ENCODE measurements around the gene DUSP28. TPM values are rescaled to one million over a fixed set of nuclear protein-coding genes. Genes with fewer than 3 reads are reported as not detected.

Gene DUSP28
- total and polyA plus RNA-seq, 2 of the 8 experiments (the other 6 are each of a cell fraction or from before 2014, with no cell fraction given), result 2.1 to 2.3 TPM

GRCh38 chr2:240530181-240530580, 30.0 kb upstream of the DUSP28 start:
- no peak for TF ChIP-seq CTCF (IDR thresholded peaks at IDR 0.05; ENCODE audit: control extremely low read depth in 1 of 3, insufficient read depth in 1 of 3, low read depth in 1 of 3, low read length in 3 of 3)
- TF ChIP-seq TBP (IDR thresholded peaks at IDR 0.05; ENCODE audit: low read depth, low read length), result no peak
- 92% methylated on average over 7 of the region's 7 CpGs; no CpG with 5 or more reads in 1 of the 2 experiments for WGBS, 2 experiments (ENCODE audit: extremely low coverage in 1 of 2, insufficient coverage in 1 of 2, insufficient read length in 1 of 2, insufficient replicate concordance in 2 of 2, low coverage in 1 of 2, low lambda C conversion rate in 2 of 2, missing lambda C conversion rate in 1 of 2)
- no peak overlapping the region for H4K8ac ChIP-seq (ENCODE audit: extremely low read depth, insufficient read depth, low read length)
- H3K9me3 ChIP-seq (ENCODE audit: insufficient read depth in 2 of 2, low read depth in 1 of 2, low read length in 1 of 2), result peaks cover 34 to 55% of the 10 kb centered on the region in 2 experiments
- H3K27ac ChIP-seq (ENCODE audit: low read depth, low read length), result no peak overlapping the region
- H2BK20ac ChIP-seq (ENCODE audit: low read length), result no peak overlapping the region
- H3K4me1 ChIP-seq (replicated peaks in 1 of 4; ENCODE audit: control insufficient read depth in 3 of 4, insufficient read depth in 4 of 4, low read length in 3 of 4), result no peaks in the 10 kb centered on the region
- H3K9ac ChIP-seq (replicated peaks in 1 of 4; ENCODE audit: extremely low read depth in 1 of 4, low read depth in 3 of 4, low read length in 3 of 4), result no peak overlapping the region
- no peak for FAIRE-seq
- H3K36me3 ChIP-seq (ENCODE audit: control insufficient read depth in 2 of 4, insufficient read depth in 4 of 4, low read length in 3 of 4), result no peaks in the 10 kb centered on the region; a peak in 3 of 8 replicates
- H3K79me1 ChIP-seq (ENCODE audit: low read depth, low read length), result no peaks in the 10 kb centered on the region; the same call in 1 of the 2 replicates
- no peaks in the 10 kb centered on the region for H3K27me3 ChIP-seq (replicated peaks in 1 of 4; ENCODE audit: control insufficient read depth in 3 of 4, extremely low read depth in 1 of 4, insufficient read depth in 3 of 4, low read length in 3 of 4)
- no peak overlapping the region for H2AFZ ChIP-seq (ENCODE audit: low read length)
- no peak overlapping the region for H2BK12ac ChIP-seq (ENCODE audit: low read depth, low read length)
- ChIA-PET CTCF (ENCODE audit: partially characterized antibody) (interaction anchor here (1.1 kb wide), 1 partner anchor 27 kb away, joined by 3 read pairs; no protein-coding TSS in a partner anchor), POLR2A (ENCODE audit: partially characterized antibody) (no interaction called here)
- no peak overlapping the region for H2BK15ac ChIP-seq (ENCODE audit: low read length)
- H3K14ac ChIP-seq (ENCODE audit: insufficient read length), result no peak overlapping the region
- no peak overlapping the region for H3K18ac ChIP-seq (ENCODE audit: extremely low read depth, low read length)
- no peak overlapping the region for H3K4ac ChIP-seq (replicated peaks; ENCODE audit: insufficient read length, low read depth, low read length)
- no peak overlapping the region for H2BK120ac ChIP-seq (replicated peaks; ENCODE audit: low read depth, low read length)
- H4K20me1 ChIP-seq (replicated peaks in 1 of 2; ENCODE audit: control insufficient read depth in 1 of 2, insufficient read depth in 2 of 2, low read length in 2 of 2), result peaks cover 0 to 1% of the 10 kb centered on the region in 2 experiments
- H3K23me2 ChIP-seq (ENCODE audit: low read depth, low read length), result peaks cover 7% of the 10 kb centered on the region; the same call in 1 of the 2 replicates
- H2BK5ac ChIP-seq (ENCODE audit: low read depth, low read length), result no peak overlapping the region
- no peak overlapping the region for H3K4me3 ChIP-seq (ENCODE audit: extremely low read depth in 1 of 4, insufficient read depth in 2 of 4, low read depth in 3 of 4, low read length in 4 of 4)
- no peaks in the 10 kb centered on the region for H3K79me2 ChIP-seq (ENCODE audit: control insufficient read depth in 1 of 2, insufficient read depth in 2 of 2, low read length in 2 of 2)
- H3K4me2 ChIP-seq (ENCODE audit: insufficient read depth in 1 of 2, low read depth in 2 of 2, low read length in 2 of 2), result no peak overlapping the region
- H3K23ac ChIP-seq (ENCODE audit: insufficient read length), result no peak overlapping the region
- no peak overlapping the region for H3K56ac ChIP-seq (replicated peaks; ENCODE audit: insufficient read length, low read depth, low read length)
- DNase-seq (ENCODE audit: low read depth in 1 of 2, low spot score in 2 of 2), result no peak
- no peak overlapping the region for H4K5ac ChIP-seq (ENCODE audit: insufficient read length, low read depth, low read length)
- H4K91ac ChIP-seq (replicated peaks; ENCODE audit: insufficient read length, low read length), result no peak overlapping the region
- no peak overlapping the region for H2AK5ac ChIP-seq (ENCODE audit: low read depth, low read length)

All from H1 (cell line).